Forelimb muscle (tissue), 1 donor: ENCODE data around the gene ANKRD12. TPM values are rescaled to one million over a fixed set of nuclear protein-coding genes. Genes with fewer than 3 reads are reported as not detected.
"Not testable (repeated sequence)": the region's sequence is repeated elsewhere in the genome, so short reads cannot be mapped to it uniquely, and the experiment has no call there.

ENCODE experiments used
- DNase-seq: peaks from one replicate; pipeline ENCODE4 v3.0.0-alpha.2; 2013; ENCODE audit warnings: low read depth
- polyA plus RNA-seq: library from polyadenylated mRNA; unstranded; fragments of 120-200 nt; gene quantifications from one replicate; pipeline ENCODE4 v1.2.1, GENCODE V29; 2013; ENCODE audit not compliant: insufficient read length

ANKRD12 gene
- polyA plus RNA-seq, 1 donor, result 18.9 TPM

DNA sequence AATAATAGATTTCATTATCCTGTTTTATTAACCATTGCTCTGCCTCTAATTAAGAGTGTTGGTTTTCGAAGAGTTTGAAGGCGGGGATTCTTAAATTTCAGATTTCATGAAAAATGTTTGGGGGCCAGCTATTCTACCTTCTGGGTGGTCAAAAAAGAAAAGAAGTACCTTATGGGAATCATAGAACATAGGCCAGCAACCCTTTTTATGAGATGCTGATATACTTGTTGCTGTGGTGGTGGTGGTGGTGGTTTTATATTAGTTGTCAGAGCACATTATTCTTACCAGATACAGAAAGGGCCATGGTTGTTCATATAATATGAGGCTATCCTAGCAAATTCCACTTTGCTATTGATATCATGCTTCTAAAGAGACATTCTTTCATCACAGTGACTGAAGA is 4.4 kb downstream of the ANKRD12 start:
- no peak for DNase-seq

DNA sequence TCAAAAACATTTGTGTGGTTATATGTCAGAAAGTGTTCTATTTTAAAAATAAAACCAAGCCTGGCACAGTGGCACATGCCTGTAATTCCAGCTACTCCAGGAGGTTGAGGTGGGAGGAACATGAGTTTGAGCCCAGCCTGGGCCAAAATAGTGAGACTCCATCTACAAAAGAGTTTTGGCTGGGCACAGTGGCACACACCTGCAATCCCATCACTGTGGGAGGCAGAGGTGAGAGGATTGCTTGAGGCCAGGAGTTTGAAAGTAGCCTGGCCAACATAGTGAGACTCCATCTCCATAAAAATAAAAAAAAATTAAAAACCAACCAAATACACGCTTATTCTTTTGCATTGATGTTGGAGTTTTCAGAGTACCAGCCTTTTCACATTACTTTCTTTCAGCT is 9.6 kb downstream of the ANKRD12 start:
- no peak for DNase-seq

DNA sequence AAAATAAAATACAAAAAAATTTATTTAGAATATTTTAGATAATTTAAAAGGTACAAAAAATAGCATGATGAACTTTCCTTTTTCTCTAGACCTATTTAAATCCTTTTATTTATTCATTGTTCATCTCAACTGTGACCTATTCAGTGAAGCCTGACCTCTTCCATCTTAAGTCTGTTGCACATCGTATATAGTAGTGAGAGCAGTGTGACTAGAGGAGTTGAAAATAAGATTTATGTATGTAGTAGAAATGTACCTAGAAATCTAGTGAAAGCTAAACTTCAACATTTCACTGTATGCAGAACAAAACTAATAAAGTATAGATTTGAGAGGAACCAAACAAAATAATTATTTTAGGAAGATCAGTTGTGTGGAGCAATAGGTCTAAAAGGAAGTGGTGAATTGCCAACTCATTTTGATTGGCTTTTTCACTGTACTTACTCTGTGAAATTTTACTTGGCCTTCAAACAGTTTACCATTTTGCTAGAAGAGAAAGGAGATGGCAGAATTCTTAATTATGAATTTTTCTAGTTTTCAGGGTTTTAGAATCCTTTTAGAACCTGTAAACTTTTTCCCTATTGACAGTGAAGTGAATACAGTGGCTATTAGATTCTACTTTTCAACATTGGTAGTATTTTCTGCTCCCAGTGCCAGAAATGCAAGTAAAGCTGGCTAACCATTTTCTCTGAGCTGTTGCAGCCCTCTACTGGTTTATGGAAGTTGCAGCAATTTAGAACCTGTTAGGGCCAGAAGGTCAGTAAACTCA is 11.0 kb downstream of the ANKRD12 start:
- DNase-seq, result peak; percentile 59

DNA sequence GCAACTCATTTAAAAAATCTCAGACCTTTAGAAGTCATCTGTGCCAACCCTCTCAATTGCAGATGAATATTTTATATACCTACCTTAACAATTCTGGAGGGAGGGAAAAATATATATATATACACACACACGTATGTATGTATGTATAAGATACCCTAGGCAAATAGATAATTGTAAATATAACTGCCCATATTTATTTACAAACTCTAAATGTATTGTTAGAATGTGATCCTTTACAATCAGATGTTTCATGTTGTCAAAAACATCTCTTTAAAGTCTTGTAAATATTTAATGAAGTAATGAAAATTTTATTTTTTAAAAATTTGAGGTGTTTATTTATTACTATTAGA is 11.6 kb downstream of the ANKRD12 start:
- DNase-seq, result no peak

DNA sequence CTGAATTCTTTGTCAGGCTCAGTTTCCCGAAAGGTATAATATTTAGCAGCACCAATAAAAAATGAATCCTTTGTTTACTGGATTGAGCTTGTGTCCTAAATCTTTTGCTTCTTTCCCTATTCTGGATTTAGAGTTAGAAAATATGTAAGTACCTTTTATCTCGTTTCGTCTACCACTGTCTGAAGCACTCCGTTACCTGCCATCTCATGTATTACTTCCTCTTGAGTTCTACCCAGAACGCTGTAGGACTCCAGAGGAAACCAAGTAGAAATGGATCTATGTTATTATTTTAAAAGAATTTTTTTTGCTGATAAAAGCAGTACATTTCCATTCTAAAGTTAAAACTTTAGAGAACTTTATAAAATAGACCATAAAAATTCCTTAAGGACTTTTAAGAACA is 13.5 kb downstream of the ANKRD12 start:
- DNase-seq, result no peak

DNA sequence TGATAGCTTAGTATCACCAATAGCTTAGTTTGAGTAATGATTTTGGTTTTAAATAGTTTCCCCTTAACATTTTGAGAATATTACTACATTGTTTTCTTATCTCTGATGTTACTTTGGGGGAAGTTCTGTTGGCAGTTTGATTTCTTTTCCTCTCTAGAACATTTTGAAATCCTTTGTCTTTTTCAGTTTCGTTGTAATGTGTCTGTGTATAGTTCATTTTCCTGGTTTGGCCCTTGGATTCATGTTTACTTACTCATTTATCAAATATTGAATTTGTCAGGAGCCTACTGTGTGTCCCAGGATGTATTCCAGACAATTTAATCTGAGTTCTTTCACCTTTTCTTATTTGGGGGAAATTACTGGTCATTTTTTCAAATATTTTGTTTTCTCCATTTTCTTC is 16.7 kb downstream of the ANKRD12 start:
- no peak for DNase-seq

DNA sequence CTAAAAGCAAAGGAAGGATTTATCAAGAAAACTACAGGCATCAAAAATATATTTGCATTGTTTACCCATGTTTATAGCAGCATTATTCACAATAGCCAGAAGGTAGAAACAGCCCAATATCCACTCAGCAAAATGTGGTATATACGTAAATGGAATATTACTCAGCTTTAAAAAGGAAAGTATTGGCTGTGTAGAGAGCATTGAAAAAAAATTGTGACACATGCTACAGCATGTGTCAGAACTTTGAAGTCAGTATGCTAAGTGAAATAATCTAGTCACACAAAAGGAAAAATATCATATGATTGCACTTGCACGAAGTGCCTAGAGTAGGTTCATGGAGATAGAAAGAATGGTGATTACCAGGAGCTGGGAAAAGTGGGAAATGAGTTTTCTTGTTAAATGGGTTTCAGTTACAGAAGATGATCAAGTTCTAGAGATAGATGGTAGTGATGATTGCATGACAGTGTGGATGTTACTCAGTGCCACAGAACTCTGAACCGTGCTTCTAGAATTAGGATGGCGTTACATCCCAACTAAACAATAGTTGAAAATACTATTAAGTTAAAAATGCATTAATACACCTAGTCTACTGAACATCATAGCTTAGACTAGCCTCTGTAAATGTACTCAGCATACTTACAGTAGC is 20.1 kb downstream of the ANKRD12 start:
- DNase-seq, result no peak

DNA sequence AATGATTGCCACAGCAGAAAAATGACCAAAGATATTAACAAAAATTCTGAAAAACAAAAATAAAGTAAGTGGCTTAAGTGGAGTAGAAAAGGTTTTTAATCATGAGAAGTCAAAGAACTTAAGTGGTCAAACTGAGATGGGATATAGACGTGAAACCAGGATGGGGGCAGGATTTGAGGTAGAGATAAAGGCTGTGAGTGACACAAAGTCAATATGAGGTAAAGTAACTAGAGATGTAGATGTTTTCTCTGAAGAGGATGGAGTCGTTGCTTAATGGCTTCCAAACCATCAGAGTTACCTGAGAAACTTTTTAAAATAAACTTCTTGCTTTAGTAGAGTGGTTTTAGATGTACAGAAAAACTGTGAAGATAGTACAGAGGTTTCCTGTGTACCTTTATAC is 21.2 kb downstream of the ANKRD12 start:
- no peak for DNase-seq

DNA sequence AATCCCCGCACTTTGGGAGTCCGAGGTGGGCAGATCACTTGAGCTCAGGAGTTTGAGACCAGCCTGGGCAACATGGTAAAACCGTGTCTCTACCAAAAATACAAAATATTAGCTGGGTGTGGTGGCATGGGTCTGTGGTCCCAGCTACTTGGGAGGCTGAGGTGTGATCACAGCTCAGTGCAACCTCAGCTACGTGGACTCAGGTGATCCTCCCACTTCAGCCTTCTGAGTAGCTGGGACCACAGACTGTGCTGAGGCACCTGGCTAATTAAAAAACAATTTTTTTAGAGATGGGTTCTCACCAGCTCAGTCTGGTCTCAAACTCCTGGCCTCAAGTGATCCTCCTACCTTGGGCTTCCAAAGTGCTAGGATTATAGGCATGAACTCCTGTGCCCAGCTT is 23.4 kb downstream of the ANKRD12 start:
- DNase-seq, result no peak

DNA sequence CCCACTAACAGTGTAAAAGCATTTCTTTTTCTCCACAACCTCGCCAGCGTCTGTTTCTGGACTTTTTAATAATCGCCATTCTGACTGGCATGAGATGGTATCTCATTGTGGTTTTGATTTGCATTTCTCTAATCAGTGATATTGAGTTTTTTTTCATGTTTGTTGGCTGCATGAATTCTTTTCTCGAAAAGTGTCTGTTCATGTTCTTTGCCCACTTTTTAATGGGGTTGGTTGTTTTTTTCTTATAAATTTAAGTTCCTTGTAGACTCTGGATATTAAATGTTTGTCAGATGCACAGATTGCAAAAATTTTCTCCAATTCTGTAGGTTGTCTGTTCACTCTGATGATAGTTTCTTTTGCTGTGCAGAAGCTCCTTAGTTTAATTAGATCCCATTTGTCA is 26.1 kb downstream of the ANKRD12 start:
- DNase-seq, result not testable (repeated sequence)

DNA sequence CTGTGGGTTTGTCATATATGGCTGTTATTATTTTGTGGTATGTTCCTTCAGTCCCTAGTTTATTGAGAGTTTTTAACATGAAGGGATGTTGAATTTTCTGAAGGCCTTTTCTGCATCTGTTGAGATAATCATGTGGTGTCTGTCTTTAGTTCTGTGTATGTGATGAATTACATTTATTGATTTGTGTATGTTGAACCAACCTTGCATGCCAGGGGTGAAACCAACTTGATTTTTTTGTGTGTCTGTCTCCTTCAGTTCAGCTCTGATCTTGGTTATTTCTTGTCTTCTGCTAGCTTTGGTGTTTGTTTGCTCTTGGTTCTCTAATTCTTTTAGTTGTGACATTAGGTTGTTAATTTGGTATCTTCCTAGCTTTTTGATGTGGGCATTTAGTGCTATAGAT is 27.6 kb downstream of the ANKRD12 start:
- not testable (repeated sequence) for DNase-seq

DNA sequence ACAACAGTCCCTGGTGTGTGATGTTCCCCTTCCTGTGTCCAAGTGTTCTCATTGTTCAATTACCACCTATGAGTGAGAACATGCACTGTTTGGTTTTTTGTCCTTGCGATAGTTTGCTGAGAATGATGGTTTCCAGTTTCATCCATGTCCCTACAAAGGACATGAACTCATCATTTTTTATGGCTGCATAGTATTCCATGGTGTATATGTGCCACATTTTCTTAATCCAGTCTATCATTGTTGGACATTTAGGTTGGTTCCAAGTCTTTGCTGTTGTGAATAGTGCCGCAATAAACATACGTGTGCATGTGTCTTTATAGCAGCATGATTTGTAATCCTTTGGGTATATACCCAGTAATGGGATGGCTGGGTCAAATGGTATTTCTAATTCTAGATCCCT is 29.3 kb downstream of the ANKRD12 start:
- not testable (repeated sequence) for DNase-seq

DNA sequence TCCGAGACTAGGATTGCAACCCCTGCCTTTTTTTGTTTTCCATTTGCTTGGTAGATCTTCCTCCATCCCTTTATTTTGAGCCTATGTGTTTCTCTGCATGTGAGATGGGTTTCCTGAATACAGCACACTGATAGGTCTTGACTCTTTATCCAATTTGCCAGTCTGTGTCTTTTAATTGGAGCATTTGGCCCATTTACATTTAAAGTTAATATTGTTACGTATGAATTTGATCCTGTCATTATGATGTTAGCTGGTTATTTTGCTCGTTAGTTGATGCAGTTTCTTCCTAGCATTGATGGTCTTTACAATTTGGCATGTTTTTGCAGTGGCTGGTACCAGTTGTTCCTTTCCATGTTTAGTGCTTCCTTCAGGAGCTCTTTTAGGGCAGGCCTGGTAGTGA is 32.9 kb downstream of the ANKRD12 start:
- not testable (repeated sequence) for DNase-seq

DNA sequence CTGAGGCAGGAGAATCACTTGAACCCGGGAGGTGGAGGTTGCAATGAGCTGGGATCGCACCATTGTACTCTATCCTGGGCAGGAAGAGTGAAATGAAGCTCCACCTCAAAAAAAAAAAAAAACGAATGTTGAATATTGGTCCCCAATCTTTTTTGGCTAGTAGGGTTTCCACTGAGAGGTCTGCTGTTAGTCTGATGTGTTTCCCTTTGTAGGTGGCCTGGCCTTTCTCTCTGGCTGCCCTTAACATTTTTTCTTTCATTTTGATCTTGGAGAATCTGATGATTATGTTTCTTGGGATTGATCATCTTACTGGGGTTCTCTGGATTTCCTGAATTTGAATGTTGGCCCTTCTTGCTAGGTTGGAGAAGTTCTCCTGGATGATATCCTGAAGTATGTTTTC is 35.3 kb downstream of the ANKRD12 start:
- not testable (repeated sequence) for DNase-seq

DNA sequence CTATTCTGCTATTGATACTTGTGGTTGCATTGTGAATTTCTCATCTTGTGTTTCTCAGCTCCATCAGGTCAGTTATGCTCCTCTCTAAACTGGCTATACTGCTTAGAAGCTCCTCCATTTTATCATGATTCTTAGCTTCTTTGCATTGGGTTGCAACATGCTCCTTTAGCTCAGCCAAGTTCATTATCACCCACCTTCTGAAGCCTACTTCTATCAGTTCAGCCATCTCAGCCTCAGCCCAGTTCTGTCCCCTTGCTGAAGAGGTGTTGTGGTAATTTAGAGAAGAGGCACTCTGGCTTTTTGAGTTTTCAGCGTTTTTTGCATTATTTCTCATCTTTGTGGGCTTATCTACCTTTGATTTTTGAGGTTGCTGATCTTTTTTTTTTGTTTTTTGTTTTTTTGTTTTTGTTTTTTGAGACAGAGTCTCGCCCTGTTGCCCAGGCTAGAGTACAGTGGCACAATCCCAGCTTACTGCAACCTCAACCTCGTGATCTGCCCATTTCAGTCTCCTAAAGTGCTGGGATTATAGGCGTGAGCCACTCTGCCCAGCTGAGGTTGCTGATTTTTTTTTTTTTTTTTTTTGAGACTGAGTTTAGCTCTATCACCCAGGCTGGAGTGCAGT is 36.0 kb downstream of the ANKRD12 start:
- DNase-seq, result no peak

DNA sequence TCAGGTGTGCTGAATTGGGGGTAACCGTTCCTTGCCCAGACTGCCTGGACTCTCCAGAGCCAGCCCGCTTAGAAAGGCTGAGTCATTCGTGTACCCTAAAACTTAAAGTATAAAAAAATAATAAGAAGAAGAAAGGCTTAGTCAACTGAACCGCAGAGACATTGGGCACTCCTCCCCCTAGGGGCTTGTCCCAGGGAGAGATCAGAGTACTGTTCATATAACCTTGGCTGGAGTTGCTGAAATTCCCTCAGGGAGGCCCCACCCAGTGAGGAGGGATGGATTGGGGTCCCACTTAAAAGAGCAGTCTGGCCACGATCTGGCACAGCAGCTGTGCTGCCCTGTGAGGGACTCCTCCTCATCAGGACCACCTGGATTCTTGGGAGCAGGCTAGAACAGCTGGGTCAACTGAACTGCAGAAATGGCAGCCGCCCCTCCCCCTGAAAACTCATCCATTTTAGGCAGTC is 37.2 kb downstream of the ANKRD12 start:
- DNase-seq, result no peak

DNA sequence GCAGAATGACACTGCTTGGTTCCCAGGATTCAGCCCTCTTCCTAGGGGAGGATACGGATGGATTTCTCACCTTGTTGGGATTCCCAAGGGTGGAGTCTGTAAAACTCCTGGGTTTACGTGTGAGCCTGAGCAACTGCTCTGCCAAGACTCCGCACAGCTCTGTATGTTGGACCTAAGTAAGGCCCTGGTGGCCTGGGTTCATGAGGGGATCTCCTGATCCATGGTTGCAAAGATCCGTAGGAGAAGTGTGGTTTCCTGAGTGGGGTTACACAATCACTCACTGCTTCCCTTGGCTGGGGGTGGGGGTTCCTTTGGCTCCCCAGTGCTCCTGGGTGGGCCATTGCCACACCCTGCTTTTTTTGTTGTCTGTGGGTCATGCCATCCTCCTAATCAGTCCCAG is 37.7 kb downstream of the ANKRD12 start:
- DNase-seq, result no peak

DNA sequence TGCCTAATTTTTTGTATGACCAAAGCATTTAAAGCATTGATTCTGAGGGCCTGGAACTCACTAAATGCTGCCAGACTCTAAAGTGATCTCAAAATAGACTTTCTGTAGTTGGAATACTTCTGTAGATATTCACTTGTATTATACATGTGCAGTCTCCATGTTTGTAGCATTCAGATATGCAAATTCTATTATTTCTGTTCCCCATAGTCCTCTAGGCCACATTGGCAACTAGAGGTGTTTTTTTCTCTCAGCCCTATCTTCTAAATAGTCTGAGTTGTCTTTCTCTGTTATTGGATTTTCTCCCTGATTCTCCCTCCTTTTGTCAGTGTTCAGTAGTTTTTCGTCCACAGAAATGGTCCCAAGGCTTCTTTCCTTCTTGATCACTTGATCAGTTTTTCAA is 38.5 kb downstream of the ANKRD12 start:
- DNase-seq, result no peak

DNA sequence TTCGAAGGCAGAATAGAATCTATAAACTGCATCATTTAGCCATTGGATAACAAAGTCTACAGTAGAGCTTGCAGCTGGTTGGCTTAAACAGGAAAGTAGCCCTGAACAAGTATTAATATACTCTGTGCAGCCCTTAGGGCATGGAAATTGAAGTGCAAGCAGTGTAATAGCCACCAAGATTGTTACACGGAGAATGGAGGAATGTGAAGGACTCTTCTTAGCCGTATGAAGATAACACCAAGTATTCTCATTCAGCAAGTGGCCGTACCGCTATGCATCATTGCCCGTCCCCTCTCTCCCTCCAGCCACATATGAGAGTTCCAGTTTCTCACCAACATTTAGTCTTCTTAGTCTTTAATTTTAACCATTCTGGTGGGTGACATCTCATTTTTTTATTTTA is 40.5 kb downstream of the ANKRD12 start:
- no peak for DNase-seq

DNA sequence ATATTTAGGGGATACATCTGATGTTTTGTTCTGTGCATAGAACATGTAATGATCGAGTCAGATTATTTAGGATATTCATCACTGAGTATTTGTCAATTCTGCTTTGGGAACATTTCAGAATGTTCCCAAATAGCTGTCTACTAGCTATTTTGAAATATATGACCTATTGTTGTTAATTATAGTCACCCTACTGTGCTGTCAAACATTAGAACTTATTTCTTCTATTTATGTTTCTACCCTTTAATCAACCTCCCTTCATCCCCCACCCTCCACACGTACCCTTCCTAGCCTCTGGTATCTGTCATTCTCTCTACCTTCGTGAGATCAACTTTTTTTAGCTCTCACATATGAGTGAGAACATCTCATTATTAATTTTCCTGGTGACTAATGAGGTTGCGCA is 40.9 kb downstream of the ANKRD12 start:
- no peak for DNase-seq

DNA sequence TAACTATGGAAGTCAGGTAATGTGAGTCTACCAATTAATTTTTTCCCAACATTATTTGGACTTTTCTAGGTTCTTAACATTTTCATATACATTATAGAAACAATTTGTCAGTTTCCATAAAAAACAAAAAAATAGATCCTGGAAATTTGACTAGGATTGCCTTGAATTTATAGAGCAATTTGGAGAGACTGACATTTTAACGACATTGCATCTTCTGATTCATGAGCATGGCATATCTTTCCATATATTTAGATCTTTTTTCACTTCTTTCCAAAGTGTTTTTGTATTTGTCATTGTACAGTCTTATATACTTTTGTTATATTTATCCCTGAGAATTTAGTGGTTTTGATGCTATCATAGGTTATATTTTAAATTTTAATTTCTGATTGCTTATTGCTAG is 42.0 kb downstream of the ANKRD12 start:
- no peak for DNase-seq

DNA sequence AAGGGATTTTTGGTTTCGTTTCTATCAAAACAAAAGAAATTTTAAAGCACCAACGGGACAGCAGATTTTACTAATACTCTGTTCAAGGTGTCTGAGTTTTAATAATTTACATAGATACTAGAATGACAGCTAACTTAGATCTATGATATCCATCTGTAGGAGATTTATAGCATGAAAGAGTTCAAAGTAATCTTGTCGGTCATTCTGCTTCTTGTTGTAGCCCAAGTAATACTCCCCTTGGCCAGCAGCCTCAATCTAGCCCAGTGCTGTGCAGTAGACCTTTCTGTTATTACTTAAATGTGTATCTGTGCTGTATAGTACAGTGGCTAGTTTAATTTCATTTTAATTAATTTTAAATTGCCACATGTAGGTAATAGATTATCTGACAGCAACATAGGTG is 44.7 kb downstream of the ANKRD12 start:
- DNase-seq, result no peak

DNA sequence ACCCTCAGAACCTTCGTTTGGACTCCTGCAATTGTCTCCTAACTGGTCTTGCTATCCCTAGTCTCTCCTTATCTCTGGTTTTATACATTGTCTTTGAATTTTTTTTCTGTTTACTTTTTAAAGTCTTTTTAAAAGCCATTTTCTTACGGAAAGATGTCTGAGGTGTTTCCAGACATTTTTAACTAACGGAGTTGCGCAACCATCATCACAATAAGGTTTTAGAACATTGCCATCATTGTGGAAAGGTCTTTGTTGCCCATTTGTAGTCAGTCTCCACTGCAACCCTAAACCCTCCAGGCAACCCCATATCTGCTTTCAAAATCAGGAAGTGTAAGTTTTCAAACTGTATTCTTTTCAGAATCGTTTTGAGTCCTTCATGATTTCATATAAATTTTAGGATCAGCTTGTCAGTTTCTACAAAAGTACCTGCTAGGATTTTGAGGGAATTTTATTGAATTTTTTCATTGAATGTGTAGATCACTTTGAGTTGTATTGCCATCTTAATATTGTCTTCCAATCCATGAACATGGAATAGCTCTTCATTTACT is 46.3 kb downstream of the ANKRD12 start:
- DNase-seq, result no peak
